ENCODE results near the gene KRT74.

GRCh38 chr12:52601671-52602070 lies 28.0 kb upstream of the KRT74 start:
- TF ChIP-seq CTCF (conservative IDR thresholded peaks at IDR 0.05; ENCODE audit: low read depth, low read length): no peak
- TF ChIP-seq EZH2 (IDR thresholded peaks at IDR 0.05; ENCODE audit: low read length, unreplicated experiment): no peak

All from PC-3 (cell line).